A549 (cell line): Measurements from ENCODE around the gene CNTNAP1.

Source experiments
- CHD4 ChIP-seq: fragments of 200-600 bp; sonication (generic); IDR thresholded peaks from 2 replicates; pipeline ENCODE4 v1.6.1; 2016; ENCODE audit warnings: antibody characterized with exemption, mild to moderate bottlenecking, borderline replicate concordance
- CTCF ChIP-seq: fragments of >200 bp; sonication (Bioruptor Twin); formaldehyde crosslinking; IDR thresholded peaks from 3 replicates; pipeline ENCODE4 v1.5.1; 2016
- ELK1 ChIP-seq: fragments of 150-350 bp; IDR thresholded peaks from 2 replicates; pipeline ENCODE4 v1.6.1; 2014; ENCODE audit warnings: low read depth, mild to moderate bottlenecking, low read length
- HDAC2 ChIP-seq: fragments of 200-600 bp; sonication (generic); IDR thresholded peaks from 2 replicates; pipeline ENCODE4 v1.6.1; 2016
- HOXA7 ChIP-seq: fragments of 250-450 bp; sonication (Bioruptor Pico); IDR thresholded peaks from 2 replicates; pipeline ENCODE4 v1.5.0; 2020; ENCODE audit warnings: mild to moderate bottlenecking, moderate library complexity
- JUN ChIP-seq, 2 experiments: fragments of >200 bp; sonication (Bioruptor Twin); formaldehyde crosslinking; IDR thresholded peaks; 2 replicates in 1 of 2; 3 replicates in 1 of 2; pipeline ENCODE4 v1.6.1; 2016 to 2017
- MAX ChIP-seq: IDR thresholded peaks from 2 replicates; pipeline ENCODE4 v1.6.1; 2012
- NR3C1 ChIP-seq: fragments of >200 bp; sonication (Bioruptor Twin); formaldehyde crosslinking; IDR thresholded peaks from 3 replicates; pipeline ENCODE4 v1.6.1; 2017
- POLR2A ChIP-seq: IDR thresholded peaks from 2 replicates; pipeline ENCODE4 v1.6.1; 2012; ENCODE audit warnings: mild to moderate bottlenecking, low read length
- RAD21 ChIP-seq, 2 experiments: fragments of >200 bp in 1 of 2; sonication (Bioruptor Twin) in 1 of 2; formaldehyde crosslinking in 1 of 2; IDR thresholded peaks in 1 of 2; conservative IDR thresholded peaks in 1 of 2; 2 replicates in 1 of 2; 3 replicates in 1 of 2; pipeline ENCODE4 v1.6.1; 2012 to 2018; ENCODE audit warnings: inconsistent platforms in 1 of 2
- RARB ChIP-seq: fragments of 250-450 bp; sonication (Bioruptor Pico); IDR thresholded peaks from 2 replicates; pipeline ENCODE4 v1.8.0; 2021; ENCODE audit warnings: mild to moderate bottlenecking, moderate library complexity
- REST ChIP-seq: fragments of 200-600 bp; sonication (generic); IDR thresholded peaks from 2 replicates; pipeline ENCODE4 v1.6.1; 2016; ENCODE audit warnings: antibody characterized with exemption, mild to moderate bottlenecking, moderate library complexity
- SMC3 ChIP-seq: fragments of >200 bp; sonication (Bioruptor Twin); formaldehyde crosslinking; IDR thresholded peaks from 3 replicates; pipeline ENCODE4 v1.6.1; 2018; ENCODE audit warnings: inconsistent platforms
- ZC3H11A ChIP-seq: fragments of 450-650 bp; IDR thresholded peaks from 2 replicates; pipeline ENCODE4 v1.6.1; 2014; ENCODE audit warnings: antibody characterized with exemption, mild to moderate bottlenecking

- no peak for TF ChIP-seq CTCF
- no peak for TF ChIP-seq JUN (IDR thresholded peaks at IDR 0.05)
- TF ChIP-seq HOXA7 (CRISPR knock-in tag): no peak
- no peak for TF ChIP-seq RARB
- TF ChIP-seq HDAC2: no peak
- TF ChIP-seq CHD4: no peak
- TF ChIP-seq REST: no peak
- no peak for TF ChIP-seq ZC3H11A
- TF ChIP-seq NR3C1: no peak
- TF ChIP-seq RAD21 (conservative IDR thresholded peaks at IDR 0.05 in 1 of 2, IDR thresholded peaks at IDR 0.05 in 1 of 2): no peak
- TF ChIP-seq MAX: no peak
- no peak for TF ChIP-seq ELK1
- no peak for TF ChIP-seq SMC3
- no peak for TF ChIP-seq POLR2A
These were observed 27.2 kb downstream of the CNTNAP1 start for GRCh38 chr17:42709561-42709960.
